ENCODE measurements around the gene BLVRB. TPM values are rescaled to one million over a fixed set of nuclear protein-coding genes. Genes with fewer than 3 reads are reported as not detected.

BLVRB gene
- total and polyA plus RNA-seq, 2 of the 8 experiments (the other 6 are each of a cell fraction or from before 2014, with no cell fraction given), result 28.7 to 182 TPM

GRCh38 chr19:40442328-40443130, 23.0 kb downstream of the BLVRB start (continued):
- TF ChIP-seq ATF3 (IDR thresholded peaks at IDR 0.05; ENCODE audit: insufficient read depth, low read depth, low read length), result 0 out of 2 replicates have a peak, but pooled peaks have one; percentile 35
- peak; percentile 27 to 42; a peak in 2 of 3 replicates for TF ChIP-seq POLR2A (IDR thresholded peaks at IDR 0.05; ENCODE audit: control extremely low read depth in 1 of 2, low read depth in 2 of 2, low read length in 2 of 2)
- no peak for TF ChIP-seq BACH1 (IDR thresholded peaks at IDR 0.05; ENCODE audit: low read length)
- TF ChIP-seq CREB1 (IDR thresholded peaks at IDR 0.05), result no peak

Measured in H1 (cell line).